Measurements from ENCODE around the gene ZPBP.

ZPBP gene

GRCh38 chr7:50037086-50037485 is 56.0 kb downstream of the ZPBP start:
- no peak for DNase-seq

- no peak for DNase-seq
Measured at GRCh38 chr7:50022991-50023390, 70.1 kb downstream of the ZPBP start.

GRCh38 chr7:50022451-50022850 is 70.6 kb downstream of the ZPBP start:
- DNase-seq = no peak

- no peak for DNase-seq
Measured at GRCh38 chr7:49995681-49996080, 97.4 kb downstream of the ZPBP start.

GRCh38 chr7:49986191-49986590 is 106.9 kb downstream of the ZPBP start:
- DNase-seq = no peak

- peak; percentile 10 to 11 for DNase-seq
Measured at GRCh38 chr7:49980465-49980864, 112.6 kb downstream of the ZPBP start.

- DNase-seq = no peak
Measured at GRCh38 chr7:49976238-49976637, 116.8 kb downstream of the ZPBP start.

- DNase-seq = no peak
Measured at GRCh38 chr7:49974035-49974434, 119.0 kb downstream of the ZPBP start.

GRCh38 chr7:49937608-49938007 is 155.4 kb downstream of the ZPBP start:
- DNase-seq = no peak

- no peak for DNase-seq
Measured at GRCh38 chr7:49931627-49932026, 161.4 kb downstream of the ZPBP start.

- no peak for DNase-seq
Measured at GRCh38 chr7:49928787-49929186, 164.3 kb downstream of the ZPBP start.

GRCh38 chr7:49927631-49928030 is 165.4 kb downstream of the ZPBP start:
- no peak for DNase-seq

- DNase-seq = no peak
Measured at GRCh38 chr7:49926720-49927119, 166.3 kb downstream of the ZPBP start.

GRCh38 chr7:49911909-49912308 is 181.1 kb downstream of the ZPBP start:
- no peak for DNase-seq

- no peak for DNase-seq
Measured at GRCh38 chr7:49894543-49894942, 198.5 kb downstream of the ZPBP start.

GRCh38 chr7:49893131-49893530 is 199.9 kb downstream of the ZPBP start:
- no peak for DNase-seq

GRCh38 chr7:49892481-49892880 is 200.6 kb downstream of the ZPBP start:
- DNase-seq = no peak
